GM19240 (cell line): ENCODE results near the gene YY1AP1.
"Not testable (repeated sequence)": the region's sequence is repeated elsewhere in the genome, so short reads cannot be mapped to it uniquely, and the experiment has no call there.

ENCODE experiments used
- DNase-seq: peaks from one replicate; pipeline ENCODE4 v3.0.0; 2011; ENCODE audit warnings: low spot score; ENCODE audit not compliant: insufficient read length

YY1AP1 gene

DNA sequence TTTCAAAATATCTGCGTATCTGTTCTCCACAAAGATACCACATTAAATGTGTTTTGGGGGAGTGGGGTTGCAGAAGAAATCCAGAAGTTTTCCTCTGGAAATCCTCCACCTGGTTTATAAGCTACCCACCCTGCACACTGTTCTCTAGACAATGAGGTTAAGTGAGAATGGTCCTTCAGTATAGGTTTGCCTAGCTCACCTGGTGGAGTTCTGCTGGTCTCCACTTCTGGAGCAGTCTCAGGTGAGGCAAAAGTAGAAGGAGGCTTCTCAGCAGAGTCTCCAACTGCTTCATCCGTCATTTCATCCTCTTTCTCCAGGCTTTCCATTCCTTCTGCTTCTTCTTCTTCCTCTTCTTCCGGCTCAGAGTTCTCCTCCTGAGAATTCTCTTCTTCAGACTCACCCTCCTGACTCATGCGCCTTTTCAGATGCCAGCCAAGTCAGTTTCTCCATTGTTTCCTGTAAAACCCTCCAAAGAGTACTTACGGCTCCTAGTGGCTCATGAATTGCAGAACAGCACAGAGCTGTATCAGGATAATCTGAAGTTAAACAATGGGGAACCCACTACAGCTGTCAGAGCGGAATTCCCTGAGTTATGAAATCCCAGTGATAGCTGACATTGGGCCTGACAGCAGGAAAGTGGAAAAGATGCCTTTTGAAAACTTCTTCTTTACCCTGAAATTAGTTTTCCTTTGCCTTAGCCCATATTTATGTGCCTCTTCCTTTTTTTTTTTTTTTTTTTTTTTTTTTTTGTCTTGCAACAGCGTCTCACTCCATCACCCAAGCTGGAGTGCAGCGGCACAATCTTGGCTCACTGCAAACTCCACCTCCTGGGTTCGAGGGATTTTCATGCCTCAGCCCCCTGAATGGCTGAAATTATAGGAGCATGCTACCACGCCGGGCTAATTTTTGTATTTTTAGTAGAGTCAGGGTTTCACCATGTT lies 40.1 kb downstream of the YY1AP1 start:
- no peak for DNase-seq

- no peak for DNase-seq
Measured at GRCh38 chr1:155646307-155646706, 42.3 kb downstream of the YY1AP1 start.

- DNase-seq = no peak
Measured at GRCh38 chr1:155645648-155646047, 42.9 kb downstream of the YY1AP1 start.

- no peak for DNase-seq
Measured at GRCh38 chr1:155645034-155645598, 43.5 kb downstream of the YY1AP1 start.

DNA sequence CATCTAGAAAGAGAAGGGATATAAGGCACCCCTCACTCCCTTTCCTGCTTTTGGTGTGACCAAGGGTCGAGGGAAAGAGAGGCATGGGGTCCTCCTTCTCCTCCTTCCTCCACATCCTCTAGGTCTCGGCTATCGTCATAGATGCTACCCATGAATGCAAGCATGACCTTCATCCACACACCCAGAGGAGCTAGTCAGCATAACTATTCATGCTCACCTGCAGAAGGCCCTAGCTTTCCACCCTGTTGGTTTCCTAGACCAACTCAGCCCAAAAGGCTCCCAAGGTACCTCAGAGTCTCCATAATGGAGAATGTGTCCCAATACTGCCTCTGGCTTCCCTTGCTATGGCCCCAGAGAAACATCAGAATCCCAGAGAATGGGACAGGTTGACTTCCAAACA lies 45.3 kb downstream of the YY1AP1 start:
- no peak for DNase-seq

DNA sequence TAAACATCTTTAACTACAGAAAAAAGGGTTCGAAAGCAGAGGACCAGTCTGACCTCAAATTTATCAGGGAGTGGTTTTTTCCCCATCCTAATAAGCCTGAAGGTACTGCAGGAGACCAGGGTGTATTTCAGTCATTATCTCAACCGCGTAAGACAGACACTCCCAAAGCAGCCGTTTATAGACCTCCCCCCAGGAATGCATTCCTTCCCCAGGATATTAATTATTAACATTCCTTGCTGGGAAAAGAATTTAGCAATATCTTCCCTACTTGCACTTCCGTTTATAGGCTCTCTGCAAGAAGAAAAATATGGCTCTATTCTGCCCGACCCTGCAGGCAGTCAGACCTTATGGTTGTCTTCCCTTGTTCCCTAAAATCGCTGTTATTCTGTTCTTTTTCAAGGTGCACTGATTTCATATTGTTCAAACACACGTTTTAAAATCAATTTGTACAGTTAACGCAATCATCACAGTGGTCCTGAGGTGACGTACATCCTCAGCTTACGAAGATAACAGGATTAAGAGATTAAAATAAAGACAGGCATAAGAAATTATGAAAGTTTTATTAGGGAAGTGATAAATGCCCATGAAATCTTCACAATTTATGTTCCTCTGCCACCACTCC lies 45.9 kb downstream of the YY1AP1 start:
- not testable (repeated sequence) for DNase-seq

GRCh38 chr1:155640367-155640766 lies 48.2 kb downstream of the YY1AP1 start:
- no peak for DNase-seq

- DNase-seq = no peak
Measured at GRCh38 chr1:155636397-155637153, 52.0 kb downstream of the YY1AP1 start.

DNA sequence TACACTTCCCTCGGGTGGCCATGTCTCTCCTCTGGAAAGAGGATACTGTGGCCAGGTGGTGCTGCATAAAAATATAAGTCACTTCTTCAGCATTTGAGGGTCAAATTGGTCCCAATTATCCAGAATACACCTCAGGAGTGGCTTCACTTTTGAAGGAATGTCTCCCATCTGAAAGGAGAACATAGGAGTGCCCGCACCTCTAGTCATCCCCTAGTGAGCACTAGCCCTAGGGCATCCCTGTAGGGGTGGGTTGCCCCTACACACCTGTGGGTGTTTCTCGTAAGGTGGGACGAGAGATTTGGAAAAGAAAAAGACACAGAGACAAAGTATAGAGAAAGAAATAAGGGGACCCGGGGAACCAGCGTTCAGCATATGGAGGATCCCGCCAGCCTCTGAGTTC lies 62.1 kb downstream of the YY1AP1 start:
- not testable (repeated sequence) for DNase-seq

GRCh38 chr1:155623357-155623756 lies 65.2 kb downstream of the YY1AP1 start:
- DNase-seq = no peak

- no peak for DNase-seq
Measured at GRCh38 chr1:155622191-155622590, 66.4 kb downstream of the YY1AP1 start.

DNA sequence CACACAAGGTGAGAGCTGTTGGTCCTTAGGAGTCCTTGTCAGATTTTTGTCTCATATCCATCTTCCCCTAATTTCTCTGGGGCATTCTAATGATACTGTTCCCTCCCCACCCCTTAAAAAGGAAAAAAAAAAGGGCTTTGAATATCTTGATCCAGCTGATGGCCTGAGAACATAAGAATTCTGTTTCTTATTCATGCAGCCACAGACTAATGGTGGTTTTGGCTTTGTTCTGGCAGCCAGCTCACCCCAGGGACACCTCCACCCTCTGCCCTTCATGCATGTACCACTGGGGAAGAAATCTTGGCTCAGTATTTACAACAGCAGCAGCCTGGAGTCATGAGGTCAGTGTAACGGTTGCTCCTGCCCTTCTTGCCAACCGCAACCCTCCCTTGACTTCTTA lies 75.3 kb downstream of the YY1AP1 start:
- DNase-seq = not testable (repeated sequence)

- DNase-seq = not testable (repeated sequence)
Measured at GRCh38 chr1:155610257-155610647, 78.3 kb downstream of the YY1AP1 start.

DNA sequence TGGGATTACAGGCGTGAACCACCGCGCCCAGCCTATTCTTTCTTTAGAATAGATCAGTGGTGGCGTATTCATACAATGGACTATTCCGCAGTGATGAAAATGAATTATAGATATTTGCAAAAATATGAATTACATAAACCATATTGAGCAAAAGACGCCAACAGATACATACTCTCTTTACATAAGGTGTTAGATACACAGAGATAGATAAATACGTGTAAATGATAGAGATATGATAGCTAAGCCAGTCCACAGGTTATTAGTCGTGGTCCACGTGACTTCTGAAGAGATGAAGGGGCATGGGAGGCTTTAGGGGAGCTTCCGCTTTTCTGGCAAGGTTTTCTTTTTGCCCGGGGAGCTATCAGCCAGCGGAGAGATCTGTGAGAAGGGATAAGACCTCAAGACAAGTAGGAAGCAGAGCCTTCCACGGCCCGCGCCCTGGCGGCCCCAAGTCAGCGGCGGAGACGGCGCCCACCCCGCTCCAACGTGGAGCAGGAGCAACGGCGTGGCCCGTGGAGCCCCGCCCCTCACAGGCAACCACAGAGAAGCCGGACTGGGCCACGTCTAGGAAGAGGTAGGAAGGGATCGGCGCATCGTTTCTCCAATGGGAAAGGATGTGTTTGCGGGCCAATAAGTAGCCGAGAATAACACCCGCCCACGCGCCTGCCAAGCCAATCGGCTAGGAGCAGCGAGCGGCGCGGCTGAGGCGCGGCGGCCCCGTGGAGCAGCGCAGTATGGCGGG lies 78.9 kb downstream of the YY1AP1 start, which contains the start of gene MSTO1:
MSTO1 (plus strand) TSS at position 704 of the 742 bp plus-strand sequence; CDS start at position 735, 31 bp downstream.
- DNase-seq = peak; percentile 68
